NCI-H2107 treated with DMSO at 0.1 percent for 48 hours (cell line): ENCODE measurements around the gene MIAT.
"Not testable (repeated sequence)": the region's sequence is repeated elsewhere in the genome, so short reads cannot be mapped to it uniquely, and the experiment has no call there.

Experiments used
- DNase-seq: peaks from one replicate; lab custom pipeline; 2025; ENCODE audit not compliant: unreplicated experiment; lab: John Stamatoyannopoulos, UW

MIAT gene

DNA sequence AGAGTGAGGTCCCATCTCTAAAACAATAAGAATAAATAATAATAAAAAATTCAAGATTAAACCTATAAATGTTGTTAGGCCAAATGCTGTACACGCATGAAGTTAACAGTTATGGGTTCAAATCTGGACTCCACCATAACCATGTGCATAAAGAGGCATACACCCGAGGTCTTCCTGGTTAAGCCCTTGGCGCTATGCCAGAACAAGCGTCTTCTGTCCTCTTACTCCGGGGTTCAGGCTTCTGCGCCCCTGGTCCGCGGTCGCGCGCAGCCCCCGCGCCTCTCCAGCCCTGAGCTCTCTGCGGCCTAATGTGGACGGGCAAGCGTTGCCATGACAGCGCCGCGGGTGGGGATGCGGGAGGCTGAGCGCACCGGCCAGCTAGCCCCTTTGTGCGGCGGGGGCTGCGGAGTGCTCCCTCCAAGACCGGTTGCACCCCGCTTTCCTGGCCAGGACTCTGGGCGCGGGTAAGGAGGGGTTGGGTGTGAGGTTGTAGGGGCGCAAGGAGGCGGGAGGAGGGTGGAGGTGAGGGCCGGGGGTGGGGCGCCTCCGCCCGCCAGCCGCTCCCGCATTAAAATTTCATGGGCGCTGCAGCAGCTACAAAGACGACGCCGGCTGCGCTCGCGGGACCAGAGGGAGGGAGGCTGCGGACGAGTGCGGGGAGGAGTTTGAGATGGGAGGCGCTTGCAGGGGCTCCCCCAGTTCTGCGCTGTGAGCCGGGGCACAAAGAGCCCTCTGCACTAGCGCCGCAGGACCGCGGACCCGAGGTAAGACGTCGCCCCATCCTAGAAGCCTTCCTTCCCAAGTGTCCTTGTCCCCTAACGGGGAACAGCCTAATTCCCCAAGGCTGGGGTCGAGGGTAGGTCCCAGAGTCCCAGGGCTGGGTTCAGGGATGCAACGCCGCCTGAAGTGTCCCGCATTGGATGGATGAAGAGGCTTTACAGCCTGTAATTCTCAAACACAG, at the start of gene MIAT:
MIAT (plus strand) TSS at position 698 of the 961 bp plus-strand sequence.
- no peak for DNase-seq

DNA sequence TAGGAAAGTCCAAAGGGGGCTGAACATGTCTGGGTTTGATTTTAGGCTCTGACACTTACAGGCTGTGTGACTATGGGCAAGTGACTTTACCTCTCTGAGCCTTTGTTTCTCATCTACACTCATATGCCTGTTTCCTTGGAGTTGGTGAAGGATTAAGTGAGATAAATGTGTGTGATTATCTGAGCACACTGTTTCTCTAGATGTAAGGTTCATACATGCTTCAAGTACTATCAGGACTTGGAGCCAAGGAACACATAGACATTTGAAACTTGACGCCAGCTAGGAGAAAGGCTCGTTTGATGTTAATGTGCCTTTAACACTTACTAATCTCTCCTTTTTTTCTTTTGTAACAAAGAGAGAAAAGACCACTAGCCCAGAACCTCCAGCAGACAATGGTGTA, 49.3 kb upstream of the MIAT start:
- peak; percentile 57 for DNase-seq

DNA sequence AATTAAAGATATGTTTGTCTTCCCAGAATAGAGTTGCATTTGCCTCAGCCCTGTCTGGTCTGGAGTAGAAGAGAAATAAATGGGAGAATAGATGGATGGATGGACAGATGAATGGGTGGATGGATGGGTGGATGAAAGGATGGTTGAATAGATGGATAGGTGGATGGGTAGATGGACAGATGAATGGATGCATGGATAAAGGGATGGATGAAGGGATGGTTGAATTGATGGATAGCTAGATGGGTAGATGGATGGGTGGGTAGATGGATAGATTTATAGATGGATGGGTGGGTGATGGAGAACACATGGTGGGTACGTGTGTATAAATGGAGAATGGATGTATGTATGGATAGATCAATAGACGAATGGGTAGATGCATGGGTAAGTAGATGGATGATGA, 48.1 kb upstream of the MIAT start:
- no peak for DNase-seq

- DNase-seq = no peak
These were observed 47.1 kb upstream of the MIAT start for GRCh38 chr22:26610072-26610958.

DNA sequence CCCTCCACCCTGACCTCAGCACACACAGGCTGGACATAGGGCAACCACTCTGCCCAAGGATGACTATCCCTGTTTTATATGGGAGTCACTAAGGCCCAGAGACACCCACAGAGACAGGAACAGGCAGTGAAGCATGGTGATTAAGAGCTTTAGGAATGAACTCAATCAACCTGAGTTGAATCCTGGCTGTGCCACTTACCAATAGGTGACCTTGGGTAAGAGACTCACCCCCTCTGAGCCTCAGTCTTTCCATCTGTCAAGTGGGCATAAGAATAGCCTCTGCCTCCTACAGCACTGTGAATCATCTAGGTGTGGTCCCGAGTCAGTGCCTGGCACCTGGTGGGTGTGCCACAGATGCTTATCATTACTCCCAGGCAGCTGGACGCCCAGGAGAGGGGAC, 46.4 kb upstream of the MIAT start:
- DNase-seq = no peak

DNA sequence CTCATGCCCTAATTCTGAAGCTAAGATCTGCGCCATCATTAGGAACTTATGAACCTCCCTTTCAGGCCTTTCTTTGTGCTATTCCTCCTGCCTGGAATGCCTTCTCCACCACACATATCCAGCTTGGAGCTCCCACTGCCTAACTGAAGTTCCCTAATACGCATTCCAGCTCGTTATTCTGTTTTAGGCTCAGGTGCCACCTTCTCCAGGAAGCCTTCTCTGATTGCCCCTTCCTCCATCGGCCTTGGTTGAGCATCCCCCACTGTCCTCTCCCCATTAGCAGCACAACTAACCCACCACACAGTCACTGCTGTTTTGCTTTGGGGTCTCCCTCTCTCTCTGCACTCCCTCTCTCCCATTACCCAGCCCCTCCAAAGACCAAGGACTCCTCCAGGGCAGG, 44.7 kb upstream of the MIAT start:
- DNase-seq = no peak

- not testable (repeated sequence) for DNase-seq
These were observed 43.6 kb upstream of the MIAT start for GRCh38 chr22:26613753-26614152.

GRCh38 chr22:26614322-26614721, 43.1 kb upstream of the MIAT start:
- DNase-seq = no peak

DNA sequence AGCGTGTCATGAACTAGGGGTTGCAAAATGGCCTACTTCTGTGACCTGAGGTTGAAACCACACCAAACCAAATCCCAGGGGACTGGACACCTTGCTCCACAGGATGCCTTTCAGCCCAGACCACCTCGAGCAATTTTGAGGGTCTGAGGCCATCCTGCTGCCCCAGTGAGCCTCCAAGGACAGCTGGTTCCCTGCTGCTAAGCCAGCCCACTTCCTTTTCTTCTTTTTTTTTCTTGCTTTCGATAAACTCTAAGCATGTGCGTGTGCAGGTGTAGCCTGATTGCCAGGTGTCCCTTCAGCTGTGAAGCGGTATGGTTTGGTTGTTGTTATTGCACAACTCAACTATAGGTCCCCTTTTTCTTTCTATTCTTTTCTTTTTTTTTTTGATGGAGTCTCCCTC, 42.2 kb upstream of the MIAT start:
- peak; percentile 4 for DNase-seq

DNA sequence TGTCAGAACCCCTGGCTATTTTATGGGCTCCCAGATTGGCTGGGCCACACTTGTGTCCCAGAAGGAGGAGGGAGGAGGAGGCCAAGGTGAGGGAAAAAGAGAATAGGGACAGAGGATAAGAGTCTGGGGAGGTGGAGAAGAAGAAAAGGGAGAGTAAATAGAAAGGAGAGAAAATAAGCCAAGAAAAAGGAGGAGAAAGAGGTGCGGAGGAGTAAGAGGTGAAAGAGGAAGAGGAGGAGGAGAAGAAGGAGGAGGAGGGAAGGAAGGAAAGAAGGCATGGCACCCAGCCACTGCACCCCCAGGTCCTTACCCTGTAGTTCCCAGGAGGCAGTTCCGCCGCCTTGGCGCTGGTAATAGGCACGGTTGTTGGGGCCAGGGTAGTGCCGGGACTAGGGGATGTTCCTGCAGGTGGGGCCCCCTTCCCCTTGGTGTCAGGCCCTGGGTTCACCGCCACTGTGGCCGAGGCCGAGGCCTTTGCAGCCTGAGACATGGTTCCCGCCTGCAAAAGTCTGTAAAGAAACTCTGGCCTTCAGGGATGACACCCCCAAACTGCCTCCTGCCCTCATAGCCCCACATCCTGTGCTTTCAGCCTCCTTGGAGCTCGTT, 41.5 kb upstream of the MIAT start:
- no peak for DNase-seq

DNA sequence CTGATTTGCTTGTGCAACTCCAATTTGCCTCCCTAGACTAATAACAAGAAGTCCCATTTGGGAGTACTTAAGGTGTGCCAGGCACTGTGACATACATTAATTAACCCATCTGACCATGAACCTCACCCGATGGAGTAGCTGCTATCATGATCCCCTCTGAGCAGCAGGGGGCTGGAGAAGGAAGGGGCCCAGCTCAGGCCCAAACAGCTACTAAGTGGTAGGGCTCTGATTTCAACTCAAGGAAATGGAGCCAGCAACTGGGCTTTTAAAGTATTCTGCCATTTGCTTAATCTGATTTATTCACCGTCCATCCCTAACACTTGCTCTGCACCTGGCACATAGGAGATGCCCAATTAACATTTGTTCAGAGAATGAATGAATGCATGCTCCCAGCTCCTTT, 40.7 kb upstream of the MIAT start:
- no peak for DNase-seq

GRCh38 chr22:26617271-26618199, 39.9 kb upstream of the MIAT start, which contains the start of gene CRYBB1:
TSS of gene CRYBB1 (minus strand) at chr22:26618027. CDS start at chr22:26616319, 1,708 bp downstream.
- DNase-seq = no peak

- no peak for DNase-seq
These were observed 38.9 kb upstream of the MIAT start for GRCh38 chr22:26618455-26618854.

DNA sequence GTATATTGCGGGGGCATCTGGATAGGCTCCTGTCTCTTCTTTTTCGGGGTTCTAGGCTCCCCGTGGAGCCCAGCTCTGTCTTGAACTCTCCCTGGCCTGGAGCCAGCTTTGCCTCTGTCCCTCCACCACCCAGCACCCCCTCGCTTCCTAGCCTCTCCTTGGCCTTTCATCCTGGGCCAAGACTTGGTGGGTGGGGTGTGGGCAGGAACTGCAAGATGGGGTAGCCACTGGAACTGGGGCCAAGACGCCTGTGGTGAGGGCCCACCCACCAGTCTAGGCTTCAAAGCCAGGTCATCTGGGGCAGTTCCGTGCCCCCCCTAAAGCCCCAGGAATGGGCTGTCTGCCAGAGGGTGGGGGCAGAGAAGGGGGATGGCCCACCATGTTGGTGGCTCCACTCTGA, 37.9 kb upstream of the MIAT start:
- DNase-seq = no peak

- DNase-seq = no peak
These were observed 37.2 kb upstream of the MIAT start for GRCh38 chr22:26620197-26620596.

GRCh38 chr22:26621663-26622062, 35.7 kb upstream of the MIAT start, which contains the start of gene CRYBA4:
TSS of gene CRYBA4 (plus strand) at chr22:26621963. CDS start at chr22:26622597, 634 bp downstream.
- no peak for DNase-seq

DNA sequence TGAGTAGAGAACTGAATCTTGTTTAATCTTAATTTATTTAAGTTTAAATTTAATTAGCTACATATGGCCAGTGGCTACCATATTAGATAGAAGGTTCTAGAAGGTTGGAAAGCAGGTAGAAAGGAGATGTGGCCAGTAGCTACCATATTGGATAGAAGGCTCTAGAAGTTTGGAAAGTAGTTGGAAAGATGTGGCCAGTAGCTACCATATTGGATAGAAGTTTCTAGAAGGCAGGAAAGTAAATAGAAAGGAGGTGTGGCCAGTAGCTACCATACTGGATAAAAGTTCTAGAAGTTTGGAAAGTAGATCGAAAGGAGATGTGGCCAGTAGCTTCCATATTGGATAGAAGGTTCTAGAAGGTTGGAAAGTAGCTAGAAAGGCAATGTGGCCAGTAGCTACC, 33.4 kb upstream of the MIAT start:
- no peak for DNase-seq

GRCh38 chr22:26624803-26625202, 32.6 kb upstream of the MIAT start:
- DNase-seq = no peak

DNA sequence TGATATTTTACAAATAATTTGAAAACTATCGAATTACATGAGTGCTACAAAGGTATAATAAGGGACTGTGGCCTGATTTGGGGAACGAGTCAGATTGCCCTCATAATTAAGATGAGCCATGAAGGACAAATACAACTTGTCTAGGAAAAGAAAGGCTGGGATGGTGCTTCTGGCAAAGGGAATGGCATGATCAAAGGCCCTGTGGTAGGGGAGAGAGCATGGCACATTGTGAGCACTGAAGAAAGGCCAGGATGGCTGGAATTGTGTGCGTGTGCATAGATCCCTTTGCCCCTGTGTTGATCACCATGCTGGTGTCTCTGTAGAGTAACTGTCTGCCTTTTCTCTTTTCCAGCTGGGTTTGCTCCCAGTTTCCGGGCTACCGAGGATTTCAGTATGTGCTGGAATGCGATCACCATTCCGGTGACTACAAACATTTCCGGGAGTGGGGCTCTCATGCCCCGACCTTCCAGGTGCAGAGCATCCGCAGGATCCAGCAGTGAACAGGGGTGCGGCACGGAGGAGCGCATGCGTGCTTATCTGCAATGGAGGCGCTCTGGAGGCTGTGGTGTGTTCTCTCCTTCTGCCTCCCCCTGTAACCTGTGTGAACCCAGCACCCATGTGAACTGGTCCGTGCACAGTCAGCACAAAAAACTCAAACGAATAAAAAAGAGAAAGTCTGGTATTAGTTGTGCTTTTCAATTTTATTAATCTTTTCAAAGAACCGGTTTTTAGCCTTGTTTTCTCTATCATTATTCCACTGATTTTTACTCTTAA, 27.2 kb upstream of the MIAT start:
- DNase-seq = no peak
